GM12878 (cell line): ENCODE results near the gene CMSS1. TPM values are rescaled to one million over a fixed set of nuclear protein-coding genes. Genes with fewer than 3 reads are reported as not detected.

ENCODE experiments used
- ASH2L ChIP-seq: fragments of 300-600, 200-600 bp; sonication (generic); IDR thresholded peaks from 2 replicates; pipeline ENCODE4 v1.6.1; 2017; ENCODE audit warnings: low read depth, mild to moderate bottlenecking, borderline replicate concordance
- BACH1 ChIP-seq: fragments of 450-650 bp; IDR thresholded peaks from 2 replicates; pipeline ENCODE4 v1.6.1; 2017; ENCODE audit warnings: mild to moderate bottlenecking, borderline replicate concordance
- CBX5 ChIP-seq: sonication (generic); IDR thresholded peaks from 2 replicates; pipeline ENCODE4 v1.6.1; 2016; ENCODE audit warnings: low read depth, moderate library complexity, mild to moderate bottlenecking, inconsistent platforms
- CHD1 ChIP-seq: IDR thresholded peaks from 2 replicates; pipeline ENCODE4 v1.6.1; 2012; ENCODE audit warnings: low read depth, low read length, improper control_type of control experiment
- CTCF ChIP-seq, 3 experiments: IDR thresholded peaks in 2 of 3; conservative IDR thresholded peaks in 1 of 3; 2 replicates each; pipeline ENCODE4 v1.5.1; 2011; ENCODE audit warnings: low read depth in 3 of 3, low read length in 3 of 3, mild to moderate bottlenecking in 3 of 3, control low read depth in 2 of 3, moderate library complexity in 2 of 3, inconsistent platforms in 1 of 3, mixed read lengths in 1 of 3; ENCODE audit not compliant: control insufficient read depth in 2 of 3, insufficient read depth in 1 of 3; ENCODE audit errors: extremely low read depth in 1 of 3
- EED ChIP-seq: sonication (generic); IDR thresholded peaks from 2 replicates; pipeline ENCODE4 v1.6.1; 2016; ENCODE audit warnings: antibody characterized with exemption, low read depth
- HCFC1 ChIP-seq: fragments of 150-350 bp; IDR thresholded peaks from 2 replicates; pipeline ENCODE4 v1.6.1; 2014; ENCODE audit warnings: low read length
- HDGF ChIP-seq: fragments of 450-650 bp; IDR thresholded peaks from 2 replicates; pipeline ENCODE4 v1.6.1; 2016; ENCODE audit warnings: antibody characterized with exemption
- IKZF2 ChIP-seq, 2 experiments: fragments of 450-650 bp; IDR thresholded peaks; 2 replicates each; pipeline ENCODE4 v1.6.1; 2017; ENCODE audit warnings: mild to moderate bottlenecking in 2 of 2, moderate library complexity in 2 of 2
- KLF5 ChIP-seq: fragments of 450-650 bp; IDR thresholded peaks from 2 replicates; pipeline ENCODE4 v1.6.1; 2014; ENCODE audit warnings: mild to moderate bottlenecking; ENCODE audit not compliant: partially characterized antibody
- NBN ChIP-seq: fragments of 450-650 bp; IDR thresholded peaks from 2 replicates; pipeline ENCODE4 v1.6.1; 2016
- NFYA ChIP-seq: IDR thresholded peaks from 2 replicates; pipeline ENCODE4 v1.6.1; 2011; ENCODE audit warnings: low read depth, mild to moderate bottlenecking, low read length, improper control_type of control experiment, borderline replicate concordance
- NKRF ChIP-seq: fragments of 450-650 bp; conservative IDR thresholded peaks from 2 replicates; pipeline ENCODE4 v1.6.1; 2017; ENCODE audit warnings: mild to moderate bottlenecking, moderate library complexity
- PAX5 ChIP-seq: IDR thresholded peaks from 2 replicates; pipeline ENCODE4 v1.6.1; 2011; ENCODE audit warnings: low read depth, low read length, borderline replicate concordance
- PKNOX1 ChIP-seq: fragments of 450-650 bp; IDR thresholded peaks from 2 replicates; pipeline ENCODE4 v1.6.1; 2016; ENCODE audit warnings: mild to moderate bottlenecking
- RAD51 ChIP-seq: fragments of 450-650 bp; IDR thresholded peaks from 2 replicates; pipeline ENCODE4 v1.6.1; 2016; ENCODE audit warnings: moderate library complexity, mild to moderate bottlenecking, inconsistent platforms
- RBBP5 ChIP-seq: fragments of 200-600 bp; sonication (generic); conservative IDR thresholded peaks from 2 replicates; pipeline ENCODE4 v1.6.1; 2016
- RCOR1 ChIP-seq: conservative IDR thresholded peaks from 2 replicates; pipeline ENCODE4 v1.6.1; 2012; ENCODE audit warnings: low read depth, low read length, improper control_type of control experiment
- RELA ChIP-seq: fragments of 450-650 bp; IDR thresholded peaks from 2 replicates; pipeline ENCODE4 v1.8.0; 2014; ENCODE audit warnings: borderline replicate concordance; ENCODE audit not compliant: partially characterized antibody
- RFX5 ChIP-seq: IDR thresholded peaks from 2 replicates; pipeline ENCODE4 v1.6.1; 2011; ENCODE audit warnings: low read depth, low read length, improper control_type of control experiment
- TAF1 ChIP-seq: IDR thresholded peaks from 2 replicates; pipeline ENCODE4 v1.6.1; 2011; ENCODE audit warnings: mild to moderate bottlenecking, low read depth, low read length, borderline replicate concordance
- TBL1XR1 ChIP-seq: IDR thresholded peaks from 2 replicates; pipeline ENCODE4 v1.6.1; 2012; ENCODE audit warnings: low read depth, low read length, improper control_type of control experiment
- TCF12 ChIP-seq: IDR thresholded peaks from 2 replicates; pipeline ENCODE4 v1.6.1; 2011; ENCODE audit warnings: low read depth, mild to moderate bottlenecking, low read length
- YY1 ChIP-seq: IDR thresholded peaks from 2 replicates; pipeline ENCODE4 v1.6.1; 2011; ENCODE audit warnings: low read depth, mild to moderate bottlenecking, low read length
- ZZZ3 ChIP-seq: IDR thresholded peaks from 2 replicates; pipeline ENCODE4 v1.6.1; 2011; ENCODE audit warnings: low read depth; ENCODE audit not compliant: control insufficient read depth, insufficient read length
- polyA plus RNA-seq, 11 experiments: library from polyadenylated mRNA; depleted of rRNA in 4 of 11; unstranded in 6 of 11; stranded (reverse) in 5 of 11; fragments of >200 nt; fragmentation: Nextera tagmentation in 4 of 11; fragmentation: Illumina TruSeq in 1 of 11; extraction: Ambion mirVana in 4 of 11; extraction: Trizol in 1 of 11; gene quantifications; 1 replicate in 1 of 11; 2 replicates in 10 of 11; pipeline versions ENCODE4 v1.2.1 to v1.2.3, GENCODE V29; 2011 to 2016; ENCODE audit warnings: inconsistent platforms in 2 of 11, missing spikeins in 2 of 11, low read depth in 1 of 11
- total RNA-seq, 4 experiments: library from RNA; depleted of rRNA in 3 of 4; stranded (reverse); fragments of >200 nt in 3 of 4; fragmentation: Illumina TruSeq in 1 of 4; extraction: Trizol in 1 of 4; gene quantifications; 2 replicates each; pipeline versions ENCODE4 v1.2.1 to v1.2.3, GENCODE V29; 2013 to 2021

CMSS1 gene
- total and polyA plus RNA-seq, 10 of the 15 experiments (the other 5 are each of a cell fraction or from before 2014, with no cell fraction given), result 31.0 to 118 (median 70.1) TPM

- TF ChIP-seq PAX5 (0 out of 2 replicates have a peak, but pooled peaks have one; percentile 20), RFX5 (peak; percentile 69; the same call in 1 of the 2 replicates), EED (peak; percentile 15; the same call in 1 of the 2 replicates), CTCF (IDR thresholded peaks at IDR 0.05 in 2 of 3, conservative IDR thresholded peaks at IDR 0.05 in 1 of 3; ENCODE audit: control insufficient read depth in 2 of 3, extremely low read depth in 1 of 3, insufficient read depth in 1 of 3, low read depth in 3 of 3, low read length in 3 of 3) (peak in 2 of 3 experiments; percentile 5 to 14; a peak in 2 of 6 replicates), BACH1 (peak; percentile 71; the same call in 1 of the 2 replicates), RCOR1 (0 out of 2 replicates have a peak, but pooled peaks have one; percentile 65), NKRF (peak; percentile 95), CBX5 (peak; percentile 86; the same call in 1 of the 2 replicates), PKNOX1 (peak; percentile 55), RBBP5 (0 out of 2 replicates have a peak, but pooled peaks have one; percentile 69), HDGF (peak; percentile 74), TCF12 (peak; percentile 55; the same call in 1 of the 2 replicates), CHD1 (0 out of 2 replicates have a peak, but pooled peaks have one; percentile 56), RAD51 (peak; percentile 59), TAF1 (peak; percentile 71; the same call in 1 of the 2 replicates), ASH2L (0 out of 2 replicates have a peak, but pooled peaks have one; percentile 28), IKZF2 (IDR thresholded peaks at IDR 0.05) (peak; percentile 55 to 58; a peak in 3 of 4 replicates), ZZZ3 (no peak), NBN (peak; percentile 100), NFYA (no peak), KLF5 (peak; percentile 62), HCFC1 (peak; percentile 22), RELA (peak; percentile 49), TBL1XR1 (peak; percentile 72; the same call in 1 of the 2 replicates), YY1 (peak; percentile 9; the same call in 1 of the 2 replicates)
These were observed at the start of gene CMSS1 (continued) for GRCh38 chr3:99817437-99818240.
